Measurements from ENCODE around the gene AQP10. TPM values are rescaled to one million over a fixed set of nuclear protein-coding genes. Genes with fewer than 3 reads are reported as not detected.
"Not testable (repeated sequence)": the region's sequence is repeated elsewhere in the genome, so short reads cannot be mapped to it uniquely, and the experiment has no call there.

AQP10 gene
- total RNA-seq, 4 donors from 2014 or later, result 0.26 TPM; not detected in 3

DNA sequence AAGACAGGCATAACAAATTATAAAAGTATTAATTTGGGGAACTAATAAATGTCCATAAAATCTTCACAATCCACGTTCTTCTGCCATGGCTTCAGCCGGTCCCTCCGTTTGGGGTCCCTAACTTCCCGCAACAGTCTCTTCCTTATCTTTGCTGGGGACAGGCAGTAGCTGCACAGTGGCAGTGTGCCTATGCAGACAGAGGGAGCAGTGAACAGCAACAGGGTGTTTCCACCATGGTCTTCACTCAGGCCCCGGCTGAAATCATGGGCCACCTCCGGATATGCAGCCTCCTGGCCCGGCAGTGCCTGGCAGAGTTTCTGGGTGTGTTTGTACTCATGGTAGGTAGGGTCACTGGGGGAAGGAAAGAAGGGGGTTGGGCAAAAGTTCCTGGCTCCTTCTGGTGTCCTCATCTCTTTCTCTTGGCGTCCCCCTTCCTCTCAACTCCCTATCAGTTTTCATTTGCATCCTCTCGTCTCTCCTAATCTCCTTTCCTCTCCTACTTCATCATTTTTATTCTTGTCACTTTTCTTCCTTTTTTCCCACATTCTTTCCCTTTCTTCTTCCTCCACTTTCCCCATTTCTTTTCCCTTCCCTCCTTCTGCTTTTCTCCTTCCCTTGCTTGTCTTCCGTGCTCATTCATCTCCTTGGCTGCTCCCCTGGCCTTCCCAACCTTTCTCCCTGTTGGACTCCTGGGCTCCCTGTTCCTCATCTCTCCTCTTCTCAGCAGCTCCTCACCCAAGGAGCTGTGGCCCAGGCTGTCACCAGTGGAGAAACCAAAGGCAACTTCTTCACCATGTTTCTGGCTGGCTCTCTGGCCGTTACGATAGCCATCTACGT, 8.4 kb upstream of the AQP10 start:
- not testable (repeated sequence) for H3K27ac ChIP-seq; DNase-seq (ENCODE audit: low spot score in 2 of 2); H3K27me3 ChIP-seq; H3K9me3 ChIP-seq; H3K4me3 ChIP-seq; H3K36me3 ChIP-seq; H3K4me1 ChIP-seq
- 89% methylated on average over 13 of the region's 13 CpGs for WGBS

DNA sequence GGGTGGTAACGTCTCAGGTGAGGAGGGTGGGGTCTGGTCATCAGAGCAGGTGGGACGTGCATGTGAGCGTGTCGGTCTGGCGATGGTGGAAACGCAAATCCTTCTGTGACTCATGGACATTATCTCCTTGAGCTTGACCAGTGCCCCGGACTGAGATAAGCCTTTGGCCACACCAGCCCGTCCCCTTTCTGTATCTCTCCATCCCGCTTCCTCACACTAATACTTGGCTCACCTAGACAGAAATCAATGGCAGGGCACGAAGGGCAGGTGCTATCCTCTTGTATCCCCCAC, 7.9 kb upstream of the AQP10 start:
- Histone ChIP-seq H3K4me1 (no peaks in the 10 kb centered on the region), H3K36me3 (no peaks in the 10 kb centered on the region), H3K27ac (no peak overlapping the region), H3K4me3 (no peak overlapping the region), H3K27me3 (no peaks in the 10 kb centered on the region), H3K9me3 (no peaks in the 10 kb centered on the region)
- TF ChIP-seq POLR2A (IDR thresholded peaks at IDR 0.05), result no peak
- no peak for TF ChIP-seq POLR2AphosphoS5 (IDR thresholded peaks at IDR 0.05)
- TF ChIP-seq, protein P1, sequence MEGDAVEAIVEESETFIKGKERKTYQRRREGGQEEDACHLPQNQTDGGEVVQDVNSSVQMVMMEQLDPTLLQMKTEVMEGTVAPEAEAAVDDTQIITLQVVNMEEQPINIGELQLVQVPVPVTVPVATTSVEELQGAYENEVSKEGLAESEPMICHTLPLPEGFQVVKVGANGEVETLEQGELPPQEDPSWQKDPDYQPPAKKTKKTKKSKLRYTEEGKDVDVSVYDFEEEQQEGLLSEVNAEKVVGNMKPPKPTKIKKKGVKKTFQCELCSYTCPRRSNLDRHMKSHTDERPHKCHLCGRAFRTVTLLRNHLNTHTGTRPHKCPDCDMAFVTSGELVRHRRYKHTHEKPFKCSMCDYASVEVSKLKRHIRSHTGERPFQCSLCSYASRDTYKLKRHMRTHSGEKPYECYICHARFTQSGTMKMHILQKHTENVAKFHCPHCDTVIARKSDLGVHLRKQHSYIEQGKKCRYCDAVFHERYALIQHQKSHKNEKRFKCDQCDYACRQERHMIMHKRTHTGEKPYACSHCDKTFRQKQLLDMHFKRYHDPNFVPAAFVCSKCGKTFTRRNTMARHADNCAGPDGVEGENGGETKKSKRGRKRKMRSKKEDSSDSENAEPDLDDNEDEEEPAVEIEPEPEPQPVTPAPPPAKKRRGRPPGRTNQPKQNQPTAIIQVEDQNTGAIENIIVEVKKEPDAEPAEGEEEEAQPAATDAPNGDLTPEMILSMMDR (IDR thresholded peaks at IDR 0.05), result no peak
- TF ChIP-seq EP300 (IDR thresholded peaks at IDR 0.05), result no peak
- DNase-seq (ENCODE audit: low spot score in 2 of 2), result no peak
- 72% methylated on average over 10 of the region's 10 CpGs for WGBS

GRCh38 chr1:154314226-154314625, 6.7 kb upstream of the AQP10 start:
- not testable (repeated sequence) for DNase-seq (ENCODE audit: low spot score in 2 of 2); H3K4me3 ChIP-seq; H3K4me1 ChIP-seq; H3K27ac ChIP-seq; H3K9me3 ChIP-seq; H3K36me3 ChIP-seq; H3K27me3 ChIP-seq
- WGBS, result 75% methylated on average over 3 of the region's 3 CpGs

GRCh38 chr1:154316704-154317103, 4.2 kb upstream of the AQP10 start:
- Histone ChIP-seq H3K9me3 (no peaks in the 10 kb centered on the region), H3K27me3 (no peaks in the 10 kb centered on the region), H3K27ac (no peak overlapping the region), H3K4me1 (no peaks in the 10 kb centered on the region), H3K4me3 (no peak overlapping the region), H3K36me3 (no peaks in the 10 kb centered on the region)
- no peak for TF ChIP-seq EP300 (IDR thresholded peaks at IDR 0.05)
- no peak for TF ChIP-seq POLR2A (IDR thresholded peaks at IDR 0.05)
- TF ChIP-seq, protein P1 (IDR thresholded peaks at IDR 0.05), result no peak
- no peak for TF ChIP-seq POLR2AphosphoS5 (IDR thresholded peaks at IDR 0.05)
- DNase-seq (ENCODE audit: low spot score in 2 of 2), result no peak
- WGBS, result 94% methylated on average over 1 of the region's 1 CpG

- 79% methylated on average over 4 of the region's 4 CpGs for WGBS
Measured at GRCh38 chr1:154318386-154318785, 2.5 kb upstream of the AQP10 start.

DNA sequence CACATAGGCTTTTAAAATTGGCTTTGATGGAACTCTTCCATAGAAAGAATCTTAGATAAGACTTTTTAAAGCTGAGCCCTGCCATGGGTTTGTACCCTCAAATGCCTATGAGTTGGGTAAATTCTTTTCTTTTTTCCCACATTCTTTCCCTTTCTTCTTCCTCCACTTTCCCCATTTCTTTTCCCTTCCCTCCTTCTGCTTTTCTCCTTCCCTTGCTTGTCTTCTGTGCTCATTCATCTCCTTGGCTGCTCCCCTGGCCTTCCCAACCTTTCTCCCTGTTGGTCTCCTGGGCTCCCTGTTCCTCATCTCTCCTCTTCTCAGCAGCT, 679 bp downstream of the AQP10 start:
- not testable (repeated sequence) for H3K36me3 ChIP-seq; H3K27ac ChIP-seq; H3K27me3 ChIP-seq; H3K9me3 ChIP-seq; H3K4me3 ChIP-seq; DNase-seq (ENCODE audit: low spot score in 2 of 2)
- H3K4me1 ChIP-seq, result peaks cover 23% of the 10 kb centered on the region

More at GRCh38 chr1:154318386-154318785, 2.5 kb upstream of the AQP10 start:
- Histone ChIP-seq H3K27ac (no peak overlapping the region), H3K9me3 (no peaks in the 10 kb centered on the region), H3K36me3 (no peaks in the 10 kb centered on the region), H3K27me3 (no peaks in the 10 kb centered on the region), H3K4me1 (no peaks in the 10 kb centered on the region), H3K4me3 (no peak overlapping the region)
- TF ChIP-seq, protein P1 (IDR thresholded peaks at IDR 0.05), result no peak
- TF ChIP-seq EP300 (IDR thresholded peaks at IDR 0.05), result no peak
- TF ChIP-seq POLR2A (IDR thresholded peaks at IDR 0.05), result no peak
- TF ChIP-seq POLR2AphosphoS5 (IDR thresholded peaks at IDR 0.05), result no peak
- no peak for DNase-seq (ENCODE audit: low spot score in 2 of 2)

DNA sequence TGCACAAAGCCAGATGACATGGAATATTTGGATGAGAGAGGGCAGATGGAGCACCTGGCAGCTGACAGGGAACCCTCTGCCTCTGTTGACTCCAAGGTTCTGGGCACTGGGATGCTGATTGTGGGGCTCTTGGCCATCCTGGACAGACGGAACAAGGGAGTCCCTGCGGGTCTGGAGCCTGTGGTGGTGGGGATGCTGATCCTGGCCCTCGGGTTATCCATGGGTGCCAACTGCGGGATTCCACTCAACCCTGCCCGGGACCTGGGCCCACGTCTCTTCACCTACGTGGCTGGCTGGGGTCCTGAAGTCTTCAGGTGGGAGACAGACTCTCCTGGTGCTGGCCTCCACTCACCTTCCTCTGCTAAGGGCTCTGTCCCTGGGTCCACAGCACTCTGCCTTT, 2.6 kb downstream of the AQP10 start:
- H3K4me1 ChIP-seq, result peaks cover 42% of the 10 kb centered on the region
- H3K36me3 ChIP-seq, result no peaks in the 10 kb centered on the region
- H3K27ac ChIP-seq, result no peak overlapping the region
- H3K27me3 ChIP-seq, result peaks cover 5% of the 10 kb centered on the region
- no peak for TF ChIP-seq POLR2A (IDR thresholded peaks at IDR 0.05)
- TF ChIP-seq POLR2AphosphoS5 (IDR thresholded peaks at IDR 0.05), result no peak
- TF ChIP-seq, protein P1 (IDR thresholded peaks at IDR 0.05), result no peak
- TF ChIP-seq EP300 (IDR thresholded peaks at IDR 0.05), result no peak
- 79% methylated on average over 6 of the region's 7 CpGs for whole genome bisulfite sequencing
- no peaks in the 10 kb centered on the region for H3K9me3 ChIP-seq
- no peak for DNase-seq (ENCODE audit: low spot score in 2 of 2)
- H3K4me3 ChIP-seq, result no peak overlapping the region

All from suprapubic skin (tissue), 4 donors.